Measurements from ENCODE around the gene USP37. TPM values are rescaled to one million over a fixed set of nuclear protein-coding genes. Genes with fewer than 3 reads are reported as not detected.

USP37 gene
- total RNA-seq, 1 experiment from 2014 or later: 23.5 TPM

- CTCF ChIA-PET: no interaction called here
- TF ChIP-seq MAX (IDR thresholded peaks at IDR 0.05): no peak
- no peak for TF ChIP-seq ZNF274 (IDR thresholded peaks at IDR 0.05; ENCODE audit: low read depth, low read length)
- no peak for TF ChIP-seq FOSL1 (IDR thresholded peaks at IDR 0.05; ENCODE audit: low read depth)
- TF ChIP-seq SP1 (IDR thresholded peaks at IDR 0.05; ENCODE audit: low read depth): no peak
- TF ChIP-seq POLR2A (IDR thresholded peaks at IDR 0.05; ENCODE audit: borderline replicate concordance, extremely low read depth, insufficient read depth, insufficient read length): no peak
- no peak for TF ChIP-seq ATF3 (IDR thresholded peaks at IDR 0.05)
- TF ChIP-seq CEBPB (IDR thresholded peaks at IDR 0.05; ENCODE audit: low read depth): no peak
- no peak for TF ChIP-seq ZFX (IDR thresholded peaks at IDR 0.05)
- TF ChIP-seq TCF7L2 (IDR thresholded peaks at IDR 0.05; ENCODE audit: borderline replicate concordance, extremely low read depth, insufficient read depth, insufficient read length): no peak
- TF ChIP-seq EZH2 (IDR thresholded peaks at IDR 0.05): no peak
- TF ChIP-seq ELF1 (IDR thresholded peaks at IDR 0.05; ENCODE audit: borderline replicate concordance, low read depth): no peak
- TF ChIP-seq POLR2AphosphoS5 (IDR thresholded peaks at IDR 0.05; ENCODE audit: low read depth, low read length): no peak
- no peak for TF ChIP-seq CBX3 (IDR thresholded peaks at IDR 0.05; ENCODE audit: low read depth)
- TF ChIP-seq YY1 (IDR thresholded peaks at IDR 0.05; ENCODE audit: extremely low read depth, insufficient replicate concordance, low read depth, low read length): no peak
- no peak for TF ChIP-seq RAD21 (IDR thresholded peaks at IDR 0.05; ENCODE audit: low read depth)
- no peak for TF ChIP-seq REST (IDR thresholded peaks at IDR 0.05; ENCODE audit: low read depth)
- TF ChIP-seq EGR1 (IDR thresholded peaks at IDR 0.05; ENCODE audit: low read depth): no peak
- TF ChIP-seq JUND (IDR thresholded peaks at IDR 0.05): no peak
- TF ChIP-seq, protein P1, sequence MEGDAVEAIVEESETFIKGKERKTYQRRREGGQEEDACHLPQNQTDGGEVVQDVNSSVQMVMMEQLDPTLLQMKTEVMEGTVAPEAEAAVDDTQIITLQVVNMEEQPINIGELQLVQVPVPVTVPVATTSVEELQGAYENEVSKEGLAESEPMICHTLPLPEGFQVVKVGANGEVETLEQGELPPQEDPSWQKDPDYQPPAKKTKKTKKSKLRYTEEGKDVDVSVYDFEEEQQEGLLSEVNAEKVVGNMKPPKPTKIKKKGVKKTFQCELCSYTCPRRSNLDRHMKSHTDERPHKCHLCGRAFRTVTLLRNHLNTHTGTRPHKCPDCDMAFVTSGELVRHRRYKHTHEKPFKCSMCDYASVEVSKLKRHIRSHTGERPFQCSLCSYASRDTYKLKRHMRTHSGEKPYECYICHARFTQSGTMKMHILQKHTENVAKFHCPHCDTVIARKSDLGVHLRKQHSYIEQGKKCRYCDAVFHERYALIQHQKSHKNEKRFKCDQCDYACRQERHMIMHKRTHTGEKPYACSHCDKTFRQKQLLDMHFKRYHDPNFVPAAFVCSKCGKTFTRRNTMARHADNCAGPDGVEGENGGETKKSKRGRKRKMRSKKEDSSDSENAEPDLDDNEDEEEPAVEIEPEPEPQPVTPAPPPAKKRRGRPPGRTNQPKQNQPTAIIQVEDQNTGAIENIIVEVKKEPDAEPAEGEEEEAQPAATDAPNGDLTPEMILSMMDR (IDR thresholded peaks at IDR 0.05 in 2 of 3, conservative IDR thresholded peaks at IDR 0.05 in 1 of 3; ENCODE audit: borderline replicate concordance in 1 of 3, insufficient read depth in 1 of 3, low read depth in 2 of 3, low read length in 2 of 3): no peak
These were observed 109.6 kb downstream of the USP37 start for GRCh38 chr2:218458598-218458997.

More at GRCh38 chr2:218458598-218458997, 109.6 kb downstream of the USP37 start:
- H3K36me3 ChIP-seq (ENCODE audit: control insufficient read depth in 1 of 2, insufficient read depth in 2 of 2, low read length in 2 of 2): peaks cover 23 to 32% of the 10 kb centered on the region in 2 experiments
- H3K9ac ChIP-seq (ENCODE audit: low read length): no peak overlapping the region
- no peaks in the 10 kb centered on the region for H3K27me3 ChIP-seq (ENCODE audit: insufficient read depth, low read length)
- intact Hi-C loops (cut with micrococcal nuclease): no loop called here
- H3K4me1 ChIP-seq (ENCODE audit: control insufficient read depth in 1 of 2, insufficient read depth in 2 of 2, low read length in 2 of 2): no peaks in the 10 kb centered on the region
- ATAC-seq (no peak), DNase-seq (ENCODE audit: low read depth, low spot score) (no peak)
- POLR2A ChIA-PET: no interaction called here
- H3K4me2 ChIP-seq (ENCODE audit: low read length): no peak overlapping the region
- no peak overlapping the region for H2AFZ ChIP-seq (ENCODE audit: low read depth, low read length, poor library complexity, severe bottlenecking)
- H3K27ac ChIP-seq (ENCODE audit: low read depth, low read length): no peak overlapping the region
- no peaks in the 10 kb centered on the region for H3K79me2 ChIP-seq (ENCODE audit: insufficient read depth, low read length)
- H3K9me2 ChIP-seq (ENCODE audit: insufficient read depth): no peaks in the 10 kb centered on the region
- no TSS peak for BruUV-seq (replicated peaks)
- H4K20me1 ChIP-seq (ENCODE audit: insufficient read depth): no peaks in the 10 kb centered on the region
- no peak overlapping the region for H3K4me3 ChIP-seq (replicated peaks in 1 of 2; ENCODE audit: low read depth in 1 of 2, low read length in 2 of 2)
- no peaks in the 10 kb centered on the region for H3K9me3 ChIP-seq (ENCODE audit: control insufficient read depth in 1 of 2, insufficient read depth in 1 of 2, low read depth in 1 of 2, low read length in 2 of 2)
- RAD21 ChIA-PET (ENCODE audit: low non-redundant PET in 1 of 2, low total read pairs in 2 of 2, uncharacterized antibody in 2 of 2, unreplicated experiment in 2 of 2): no interaction called here

Measured in HCT116 (cell line).